K562 (cell line): ENCODE measurements around the gene RHNO1.

Experiments
- CHD2 ChIP-seq: IDR thresholded peaks from 2 replicates; pipeline ENCODE4 v1.6.1; 2011; ENCODE audit warnings: low read depth, low read length
- CTCF ChIP-seq, 3 experiments: IDR thresholded peaks in 2 of 3; conservative IDR thresholded peaks in 1 of 3; 2 replicates each; pipeline ENCODE4 v1.5.1; 2011 to 2012; ENCODE audit warnings: low read length in 3 of 3, mild to moderate bottlenecking in 3 of 3, control low read depth in 2 of 3, improper control_type of control experiment in 1 of 3, inconsistent platforms in 1 of 3, low read depth in 1 of 3, mixed read lengths in 1 of 3, moderate library complexity in 1 of 3; ENCODE audit not compliant: insufficient read depth in 2 of 3
- GABPB1 ChIP-seq: sonication (generic); formaldehyde crosslinking; IDR thresholded peaks from 2 replicates; pipeline ENCODE4 v1.8.0; 2022; ENCODE audit warnings: mild to moderate bottlenecking, missing genetic modification reagents
- MAX ChIP-seq: sonication (generic); formaldehyde crosslinking; IDR thresholded peaks from 2 replicates; pipeline ENCODE4 v1.9.0; 2022; ENCODE audit warnings: mild to moderate bottlenecking, missing genetic modification reagents
- MTA1 ChIP-seq: fragments of 450-650 bp; IDR thresholded peaks from 2 replicates; pipeline ENCODE4 v1.6.1; 2017; ENCODE audit warnings: borderline replicate concordance
- NBN ChIP-seq: fragments of 450-650 bp; IDR thresholded peaks from 2 replicates; pipeline ENCODE4 v1.6.1; 2016; ENCODE audit warnings: low read depth, mild to moderate bottlenecking
- PATZ1 ChIP-seq: fragments of 250-450 bp; sonication (Bioruptor Pico); IDR thresholded peaks from 2 replicates; pipeline ENCODE4 v1.5.0; 2020; ENCODE audit warnings: mild to moderate bottlenecking, borderline replicate concordance
- PHB2 ChIP-seq: fragments of 450-650 bp; IDR thresholded peaks from 2 replicates; pipeline ENCODE4 v1.6.1; 2017; ENCODE audit warnings: low read depth
- POLR2A ChIP-seq: fragments of 450-650 bp; conservative IDR thresholded peaks from 2 replicates; pipeline ENCODE4 v1.6.1; 2016

- TF ChIP-seq NBN (no peak), MTA1 (no peak), PATZ1 (CRISPR knock-in tag) (no peak), PHB2 (no peak), CTCF (IDR thresholded peaks at IDR 0.05 in 2 of 3, conservative IDR thresholded peaks at IDR 0.05 in 1 of 3; ENCODE audit: insufficient read depth in 2 of 3, low read depth in 1 of 3, low read length in 3 of 3) (no peak), CHD2 (no peak), GABPB1 (CRISPR knock-in tag) (no peak), MAX (CRISPR knock-in tag) (no peak), POLR2A (no peak)
These were observed 27.2 kb downstream of the RHNO1 start for GRCh38 chr12:2904260-2904659.
